DND-41 (cell line): ENCODE measurements around the gene ELL2.

Experiments used
- ATAC-seq: fragments of 200-7000 bp; cut with Tn5 transposase; 3 replicates; pipeline ENCODE4 v1.9.1; 2021; ENCODE audit warnings: low read depth; ENCODE audit not compliant: insufficient read depth
- DNase-seq: peaks from one replicate; pipeline ENCODE4 v3.0.0-alpha.2; 2020
- H2AFZ ChIP-seq: 2 replicates; pipeline ENCODE4 v1.6.0; 2012; ENCODE audit warnings: low read depth, low read length
- H3K27ac ChIP-seq: 2 replicates; pipeline ENCODE4 v1.5.1; 2012; ENCODE audit warnings: low read length, inconsistent platforms
- H3K27me3 ChIP-seq: fragments of 200-600 bp; sonication (generic); 2 replicates; pipeline ENCODE4 v1.6.0; 2012; ENCODE audit warnings: low read length, mild to moderate bottlenecking, inconsistent platforms; ENCODE audit not compliant: insufficient read depth, poor library complexity
- H3K36me3 ChIP-seq: 2 replicates; pipeline ENCODE4 v1.5.1; 2012; ENCODE audit warnings: low read length, inconsistent platforms; ENCODE audit not compliant: insufficient read depth
- H3K4me1 ChIP-seq: 2 replicates; pipeline ENCODE4 v1.5.1; 2012; ENCODE audit warnings: mild to moderate bottlenecking, low read length; ENCODE audit not compliant: insufficient read depth
- H3K4me2 ChIP-seq: 2 replicates; pipeline ENCODE4 v1.6.0; 2012; ENCODE audit warnings: mild to moderate bottlenecking, moderate library complexity, low read length, inconsistent platforms; ENCODE audit not compliant: insufficient read depth
- H3K4me3 ChIP-seq, 2 experiments: fragments of 200-600 bp in 1 of 2; shearing (Covaris generic) in 1 of 2; 2 replicates each; pipeline ENCODE4 v1.5.1; 2012 to 2016; ENCODE audit warnings: inconsistent platforms in 2 of 2, low read length in 2 of 2, mild to moderate bottlenecking in 2 of 2, low read depth in 1 of 2, moderate library complexity in 1 of 2
- H3K79me2 ChIP-seq: 2 replicates; pipeline ENCODE4 v1.6.0; 2012; ENCODE audit warnings: low read length, inconsistent platforms; ENCODE audit not compliant: insufficient read depth
- H3K9ac ChIP-seq: 2 replicates; pipeline ENCODE4 v1.6.0; 2012; ENCODE audit warnings: low read depth, mild to moderate bottlenecking, inconsistent platforms, low read length, moderate library complexity
- H3K9me3 ChIP-seq: 2 replicates; pipeline ENCODE4 v1.5.1; 2012; ENCODE audit warnings: low read length, moderate library complexity, mild to moderate bottlenecking, inconsistent platforms; ENCODE audit not compliant: insufficient read depth, severe bottlenecking
- H4K20me1 ChIP-seq: 2 replicates; pipeline ENCODE4 v1.6.0; 2012; ENCODE audit warnings: low read length; ENCODE audit not compliant: insufficient read depth
- CTCF ChIP-seq: IDR thresholded peaks from 2 replicates; pipeline ENCODE4 v1.5.1; 2012; ENCODE audit warnings: borderline replicate concordance, low read length, moderate library complexity, mild to moderate bottlenecking; ENCODE audit not compliant: poor library complexity, severe bottlenecking; ENCODE audit errors: extremely low read depth
- EZH2 ChIP-seq: IDR thresholded peaks from 3 replicates; pipeline ENCODE4 v1.6.1; 2012; ENCODE audit warnings: borderline replicate concordance, low read depth, mild to moderate bottlenecking, moderate library complexity, low read length, inconsistent platforms; ENCODE audit not compliant: severe bottlenecking

The ELL2 gene

GRCh38 chr5:95884511-95884910 is 77.1 kb downstream of the ELL2 start:
- Histone ChIP-seq H4K20me1 (no peaks in the 10 kb centered on the region), H3K4me2 (no peak overlapping the region), H2AFZ (no peak overlapping the region), H3K36me3 (no peaks in the 10 kb centered on the region), H3K4me3 (no peak overlapping the region), H3K9me3 (no peaks in the 10 kb centered on the region), H3K27me3 (no peaks in the 10 kb centered on the region), H3K9ac (no peak overlapping the region), H3K4me1 (no peaks in the 10 kb centered on the region), H3K79me2 (no peaks in the 10 kb centered on the region), H3K27ac (no peak overlapping the region)
- no peak for DNase-seq
- no peak for ATAC-seq
- TF ChIP-seq EZH2 (no peak), CTCF (no peak)

GRCh38 chr5:95884017-95884325 is 77.7 kb downstream of the ELL2 start:
- Histone ChIP-seq H3K9ac (no peak overlapping the region), H3K79me2 (no peaks in the 10 kb centered on the region), H3K4me2 (no peak overlapping the region), H3K9me3 (no peaks in the 10 kb centered on the region), H3K27me3 (no peaks in the 10 kb centered on the region), H3K4me1 (no peaks in the 10 kb centered on the region), H4K20me1 (no peaks in the 10 kb centered on the region), H3K36me3 (no peaks in the 10 kb centered on the region), H2AFZ (no peak overlapping the region), H3K4me3 (no peak overlapping the region), H3K27ac (no peak overlapping the region)
- DNase-seq: no peak
- no peak for ATAC-seq
- no peak for TF ChIP-seq EZH2
- TF ChIP-seq CTCF: no peak

- DNase-seq (no peak), ATAC-seq (no peak)
- Histone ChIP-seq H3K4me1 (no peaks in the 10 kb centered on the region), H3K4me3 (no peak overlapping the region), H3K79me2 (no peaks in the 10 kb centered on the region), H2AFZ (no peak overlapping the region), H4K20me1 (no peaks in the 10 kb centered on the region), H3K36me3 (no peaks in the 10 kb centered on the region), H3K27me3 (no peaks in the 10 kb centered on the region), H3K9ac (no peak overlapping the region), H3K9me3 (no peaks in the 10 kb centered on the region), H3K27ac (no peak overlapping the region), H3K4me2 (no peak overlapping the region)
- no peak for TF ChIP-seq CTCF
- TF ChIP-seq EZH2: no peak
Measured at GRCh38 chr5:95883185-95884016, 78.2 kb downstream of the ELL2 start.
